Retinal pigment epithelial cell (primary cell): ENCODE data around the gene TNMD.

Experiments used
- DNase-seq: peaks from one replicate; pipeline ENCODE4 v3.0.0-alpha.2; 2010; ENCODE audit warnings: low read depth
- H3K4me3 ChIP-seq: 2 replicates; pipeline ENCODE4 v1.5.1; 2011; ENCODE audit warnings: mild to moderate bottlenecking, low read length, control low read depth, moderate library complexity
- TF ChIP-seq, protein P1 (sequence below): conservative IDR thresholded peaks from 2 replicates; pipeline ENCODE4 v1.5.1; 2011; ENCODE audit warnings: low read depth, low read length, control low read depth, inconsistent platforms

Gene TNMD

DNA sequence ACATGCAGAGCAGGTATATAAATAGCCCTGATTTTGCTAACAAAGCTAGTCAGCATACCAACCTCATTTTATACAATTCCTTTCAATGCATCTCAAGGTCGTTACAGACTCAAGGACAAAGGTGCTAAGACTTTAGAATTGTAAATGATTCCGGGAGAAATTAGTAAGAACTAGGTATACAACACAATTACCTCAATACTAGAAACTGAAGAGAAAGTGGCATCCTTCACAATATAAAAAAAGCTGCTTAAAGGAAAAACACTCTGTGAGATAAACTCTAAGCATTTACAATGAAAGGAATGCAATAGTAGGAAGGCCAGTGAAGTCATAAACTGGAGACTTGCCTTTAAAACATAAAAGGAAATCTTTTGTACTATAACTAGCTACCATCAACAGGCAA is 11.9 kb downstream of the TNMD start:
- H3K4me3 ChIP-seq: no peak overlapping the region
- DNase-seq: no peak
- TF ChIP-seq, protein P1, sequence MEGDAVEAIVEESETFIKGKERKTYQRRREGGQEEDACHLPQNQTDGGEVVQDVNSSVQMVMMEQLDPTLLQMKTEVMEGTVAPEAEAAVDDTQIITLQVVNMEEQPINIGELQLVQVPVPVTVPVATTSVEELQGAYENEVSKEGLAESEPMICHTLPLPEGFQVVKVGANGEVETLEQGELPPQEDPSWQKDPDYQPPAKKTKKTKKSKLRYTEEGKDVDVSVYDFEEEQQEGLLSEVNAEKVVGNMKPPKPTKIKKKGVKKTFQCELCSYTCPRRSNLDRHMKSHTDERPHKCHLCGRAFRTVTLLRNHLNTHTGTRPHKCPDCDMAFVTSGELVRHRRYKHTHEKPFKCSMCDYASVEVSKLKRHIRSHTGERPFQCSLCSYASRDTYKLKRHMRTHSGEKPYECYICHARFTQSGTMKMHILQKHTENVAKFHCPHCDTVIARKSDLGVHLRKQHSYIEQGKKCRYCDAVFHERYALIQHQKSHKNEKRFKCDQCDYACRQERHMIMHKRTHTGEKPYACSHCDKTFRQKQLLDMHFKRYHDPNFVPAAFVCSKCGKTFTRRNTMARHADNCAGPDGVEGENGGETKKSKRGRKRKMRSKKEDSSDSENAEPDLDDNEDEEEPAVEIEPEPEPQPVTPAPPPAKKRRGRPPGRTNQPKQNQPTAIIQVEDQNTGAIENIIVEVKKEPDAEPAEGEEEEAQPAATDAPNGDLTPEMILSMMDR: no peak

DNA sequence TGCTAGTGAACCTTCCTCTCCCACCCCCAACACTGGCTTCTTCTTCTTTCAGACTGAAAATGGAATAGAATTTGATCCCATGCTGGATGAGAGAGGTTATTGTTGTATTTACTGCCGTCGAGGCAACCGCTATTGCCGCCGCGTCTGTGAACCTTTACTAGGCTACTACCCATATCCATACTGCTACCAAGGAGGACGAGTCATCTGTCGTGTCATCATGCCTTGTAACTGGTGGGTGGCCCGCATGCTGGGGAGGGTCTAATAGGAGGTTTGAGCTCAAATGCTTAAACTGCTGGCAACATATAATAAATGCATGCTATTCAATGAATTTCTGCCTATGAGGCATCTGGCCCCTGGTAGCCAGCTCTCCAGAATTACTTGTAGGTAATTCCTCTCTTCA is 14.7 kb downstream of the TNMD start:
- TF ChIP-seq, protein P1: no peak
- H3K4me3 ChIP-seq: no peak overlapping the region

DNA sequence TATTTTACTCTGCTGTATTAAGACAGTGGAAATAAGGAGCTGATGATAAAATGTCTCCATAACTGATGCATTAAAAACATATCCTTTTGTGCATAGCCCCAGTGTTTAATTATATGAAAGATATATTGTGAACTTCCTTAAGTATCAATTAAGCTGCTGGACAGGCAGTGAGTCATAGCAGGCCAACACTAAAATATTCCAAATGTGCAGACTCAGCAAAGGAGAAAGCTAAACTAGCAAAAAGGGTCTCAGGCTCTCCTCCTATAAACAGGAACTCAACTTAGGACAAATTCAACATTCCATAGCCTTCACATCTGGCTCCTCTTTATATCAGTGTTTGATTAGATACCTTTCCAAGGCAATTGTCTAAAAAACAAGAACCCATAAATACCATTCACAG is 15.6 kb downstream of the TNMD start:
- TF ChIP-seq, protein P1: no peak
- no peak overlapping the region for H3K4me3 ChIP-seq
- DNase-seq: no peak

More for the DNA sequence above, 14.7 kb downstream of the TNMD start:
- no peak for DNase-seq

DNA sequence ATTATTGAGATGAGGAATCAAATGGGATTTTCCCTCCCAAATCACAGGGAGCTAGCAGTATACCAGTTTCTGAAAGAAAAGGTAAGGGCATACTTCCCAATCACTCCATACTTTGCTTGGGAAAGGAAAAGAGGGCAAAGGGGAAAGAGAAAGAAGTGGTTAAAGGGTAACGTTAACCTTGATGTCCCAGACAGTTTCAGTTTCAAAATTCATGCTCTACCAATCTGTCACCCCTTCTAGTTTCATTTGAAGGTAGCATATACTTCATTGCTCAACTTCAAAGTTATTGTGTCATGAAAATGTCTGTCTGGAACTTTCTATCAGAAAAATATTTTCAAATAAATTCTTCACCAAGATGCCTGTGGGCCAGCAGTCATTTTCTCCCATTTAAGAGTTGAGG is 16.0 kb downstream of the TNMD start:
- TF ChIP-seq, protein P1: no peak
- no peak overlapping the region for H3K4me3 ChIP-seq
- no peak for DNase-seq

DNA sequence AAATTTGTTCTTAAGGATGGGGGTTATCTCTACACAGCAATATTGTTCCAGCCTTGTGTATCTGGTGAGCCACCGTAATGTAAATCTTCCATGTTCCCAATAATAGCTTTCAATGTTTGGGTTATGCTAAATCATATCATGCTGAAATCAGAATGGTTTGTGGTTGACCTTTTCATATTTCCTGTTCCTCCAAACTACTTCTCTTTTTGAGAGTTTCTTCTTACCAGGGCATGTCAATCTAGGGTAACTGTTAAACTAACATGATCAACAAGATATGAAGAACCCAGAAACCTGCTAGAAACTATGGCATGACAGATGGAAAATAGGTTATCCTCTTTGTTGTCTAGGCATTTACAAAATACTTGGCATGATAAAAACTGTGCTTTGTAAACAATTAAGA is 22.0 kb downstream of the TNMD start:
- DNase-seq: no peak
- TF ChIP-seq, protein P1: no peak
- no peak overlapping the region for H3K4me3 ChIP-seq

DNA sequence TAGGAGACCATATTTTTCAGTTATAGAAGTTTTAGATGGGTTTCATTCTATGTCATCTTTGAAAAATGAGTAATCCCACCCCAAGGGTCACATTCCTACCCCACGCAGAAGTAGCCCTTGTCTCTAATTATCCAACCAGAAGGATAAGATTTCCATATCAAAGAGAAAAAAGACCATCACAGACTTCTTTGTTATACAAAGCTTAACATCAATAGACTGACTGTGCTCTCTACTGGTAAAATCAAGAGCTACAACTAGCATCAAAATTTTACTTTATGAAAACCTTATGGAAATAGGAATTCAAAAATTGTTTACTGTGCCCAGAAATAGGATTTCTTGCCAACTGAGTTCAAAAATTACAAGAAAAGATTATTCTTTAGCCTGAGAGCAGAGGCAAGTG is 24.9 kb downstream of the TNMD start:
- DNase-seq: no peak
- TF ChIP-seq, protein P1: no peak
- no peak overlapping the region for H3K4me3 ChIP-seq

DNA sequence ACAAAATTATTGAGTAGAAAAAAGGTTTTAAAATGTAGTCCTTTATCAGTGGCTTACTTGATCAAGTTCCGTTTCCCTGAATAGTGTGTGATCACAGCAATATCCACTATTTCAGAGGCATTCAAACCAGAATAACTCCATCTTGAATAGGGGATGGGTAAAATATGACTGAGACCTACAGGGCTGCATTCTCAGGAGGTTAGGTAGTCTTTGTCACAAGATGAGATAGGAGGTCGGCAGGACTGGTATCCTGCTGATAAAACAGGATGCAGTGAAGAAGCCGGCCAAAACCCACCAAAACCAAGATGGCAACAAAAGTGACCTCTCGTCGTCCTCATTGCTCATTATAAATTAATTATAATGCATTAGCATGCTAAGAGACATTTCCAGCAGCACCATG is 27.2 kb downstream of the TNMD start:
- DNase-seq: no peak
- no peak overlapping the region for H3K4me3 ChIP-seq
- TF ChIP-seq, protein P1: no peak
